ENCODE data around the gene CRACR2B.

The CRACR2B gene

DNA sequence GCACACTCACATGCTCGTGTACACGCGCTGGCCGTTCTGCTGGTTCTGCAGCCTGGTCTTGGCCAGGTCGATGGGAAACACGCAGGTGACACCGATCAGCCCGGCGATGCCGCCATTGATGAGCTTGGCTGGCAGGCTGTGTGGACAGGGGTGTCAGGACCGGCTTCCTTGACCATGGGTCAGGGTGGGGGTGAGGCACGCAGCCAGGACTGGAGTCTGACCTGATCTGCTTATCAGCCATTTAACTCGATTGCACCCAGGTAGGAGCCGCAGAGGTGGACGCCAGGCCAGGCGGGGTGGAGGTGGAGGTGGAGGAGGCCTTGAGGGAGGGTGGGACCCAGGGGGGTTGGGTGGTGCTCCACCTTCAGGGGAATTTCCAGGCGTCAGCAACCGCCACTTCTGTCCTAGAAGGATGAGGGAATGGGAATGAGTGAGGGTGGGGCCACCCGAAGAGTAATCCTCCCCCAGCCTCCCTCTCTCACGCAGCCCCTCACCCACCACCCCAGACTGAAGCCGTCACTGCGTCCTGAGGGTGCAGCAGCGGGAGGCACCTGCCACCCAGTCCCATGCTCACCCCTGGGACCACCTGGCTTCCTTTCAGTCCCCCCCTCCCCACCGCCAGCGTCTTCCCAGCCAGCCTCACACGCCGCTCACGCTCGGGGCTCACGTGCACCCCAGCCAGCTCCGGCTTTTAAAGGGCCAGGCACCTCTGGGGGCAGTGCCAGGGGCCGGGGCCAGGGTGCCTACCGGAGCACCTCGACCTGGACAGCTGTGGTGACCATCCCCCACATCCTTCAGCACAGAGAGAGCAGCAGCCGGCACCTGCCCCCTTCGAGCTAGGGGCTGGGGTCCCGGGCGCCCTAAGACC, 32.7 kb upstream of the CRACR2B start:
- no peak for DNase-seq

DNA sequence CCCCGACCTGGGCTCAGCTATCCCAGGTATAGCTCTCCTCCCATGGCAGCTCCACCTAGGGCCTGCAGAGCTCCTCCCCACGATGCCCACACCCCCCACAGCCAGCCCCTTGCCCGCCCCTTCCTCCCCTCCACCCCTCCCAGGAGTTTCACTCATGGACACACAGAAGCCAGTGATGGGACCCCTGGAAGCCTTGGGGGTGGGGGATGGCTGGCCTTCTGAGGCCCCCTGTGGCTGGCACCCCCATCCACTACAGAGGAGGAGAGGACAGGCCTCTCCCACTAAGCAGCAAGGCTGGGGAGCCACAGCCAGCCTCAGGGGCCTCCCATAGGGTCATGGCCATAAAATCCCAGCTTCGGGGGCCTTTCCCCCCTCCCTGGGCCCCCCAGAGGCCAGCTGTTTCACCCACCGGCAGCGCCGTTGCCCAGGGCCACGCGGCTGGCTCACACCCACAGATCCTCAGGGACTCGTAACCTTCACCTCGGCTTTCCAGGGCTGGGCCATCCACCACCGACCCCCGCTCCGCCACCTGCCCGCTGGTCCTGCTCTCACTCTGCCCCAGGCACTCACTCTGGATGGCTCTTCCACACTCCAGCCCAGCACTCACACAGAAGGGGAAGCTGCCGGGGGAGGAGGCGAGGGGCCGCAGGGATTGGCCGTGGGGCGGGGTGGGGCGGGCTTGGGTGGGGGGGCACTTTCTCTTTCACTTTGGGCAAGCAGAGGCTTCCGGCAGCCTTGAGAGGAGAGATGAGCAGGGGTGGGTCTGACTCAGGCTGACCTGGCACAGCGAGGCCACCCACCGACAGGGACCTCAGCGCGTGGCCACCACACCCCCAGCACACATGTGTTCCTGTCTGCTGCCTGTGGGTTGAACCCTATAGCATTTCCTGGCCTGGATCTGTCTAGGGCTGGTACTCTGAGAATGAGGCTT, 31.8 kb upstream of the CRACR2B start:
- DNase-seq: peak; percentile 70 to 79

DNA sequence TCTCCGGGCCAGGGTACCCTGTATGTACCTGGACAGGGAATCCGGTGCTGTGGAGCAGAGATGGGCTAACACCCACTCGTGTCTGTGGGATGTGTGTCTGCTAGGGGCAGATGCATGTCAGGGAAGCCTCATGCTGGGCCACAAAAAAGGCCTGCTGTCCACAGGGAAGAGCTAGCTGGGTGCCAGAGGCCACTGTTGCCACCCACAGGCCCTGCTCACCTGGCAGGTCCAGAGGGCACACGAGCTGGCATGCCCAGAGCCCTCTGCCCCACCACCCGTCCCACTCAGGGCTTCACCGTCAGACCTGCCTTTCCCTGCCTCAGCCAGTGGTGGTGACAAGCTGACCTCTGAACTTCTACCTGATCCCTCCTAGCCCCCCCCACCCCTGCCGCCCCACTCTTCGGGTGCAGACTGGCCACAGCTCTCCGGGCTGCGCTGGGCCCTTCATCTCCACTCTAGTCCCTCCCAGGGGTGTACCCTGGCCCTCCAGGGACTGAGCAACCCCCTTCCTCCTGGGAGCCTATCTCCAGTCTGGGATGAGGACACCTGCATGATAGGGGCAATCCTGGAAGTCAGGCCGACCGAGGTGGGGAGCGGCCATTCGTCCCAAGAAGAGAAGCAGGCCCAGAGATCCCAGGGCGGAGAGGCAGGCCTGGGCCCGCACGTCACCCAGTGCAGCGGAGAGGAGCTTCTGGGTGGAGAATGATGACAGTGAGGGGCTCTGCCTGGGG, 31.0 kb upstream of the CRACR2B start:
- DNase-seq: no peak

DNA sequence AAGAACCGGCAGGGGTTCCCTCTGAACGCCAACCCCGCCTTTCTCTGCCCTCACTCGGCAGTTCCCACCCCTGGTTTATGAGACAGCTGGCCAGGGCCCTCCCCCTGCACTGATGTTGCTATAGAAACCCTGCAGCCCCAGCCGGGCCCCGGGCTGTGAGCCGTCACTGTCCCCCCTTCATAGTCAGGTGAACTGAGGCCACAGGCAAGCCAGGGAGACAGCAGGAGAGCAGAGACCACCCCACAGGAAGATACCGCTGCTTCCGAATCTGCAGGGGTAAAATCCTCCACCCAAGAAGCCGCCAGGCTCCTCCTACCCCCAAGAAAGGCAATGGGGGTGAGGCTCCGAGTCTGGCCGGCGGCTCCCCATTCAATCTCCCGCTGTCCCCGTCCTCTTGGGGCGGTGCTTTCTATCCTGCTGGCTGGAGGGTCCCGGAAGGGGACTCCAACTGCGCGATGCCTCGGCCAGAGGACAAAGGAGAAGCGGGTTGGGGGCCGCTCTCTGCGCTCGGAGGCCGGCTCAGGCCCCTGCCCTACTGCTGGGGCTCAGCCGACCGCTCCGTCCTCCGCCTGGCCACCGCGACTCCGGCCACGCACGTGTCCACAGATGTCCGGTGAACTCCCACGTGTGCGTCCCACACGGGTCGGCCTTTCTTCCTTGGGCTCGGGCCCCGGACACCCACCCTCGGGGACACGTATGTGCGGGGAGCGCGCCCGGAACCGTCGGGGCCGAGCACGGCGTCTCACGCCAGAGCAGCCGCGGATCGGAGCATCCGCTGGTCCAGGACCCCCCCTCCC, 30.2 kb upstream of the CRACR2B start:
- DNase-seq: peak; percentile 50 to 55

DNA sequence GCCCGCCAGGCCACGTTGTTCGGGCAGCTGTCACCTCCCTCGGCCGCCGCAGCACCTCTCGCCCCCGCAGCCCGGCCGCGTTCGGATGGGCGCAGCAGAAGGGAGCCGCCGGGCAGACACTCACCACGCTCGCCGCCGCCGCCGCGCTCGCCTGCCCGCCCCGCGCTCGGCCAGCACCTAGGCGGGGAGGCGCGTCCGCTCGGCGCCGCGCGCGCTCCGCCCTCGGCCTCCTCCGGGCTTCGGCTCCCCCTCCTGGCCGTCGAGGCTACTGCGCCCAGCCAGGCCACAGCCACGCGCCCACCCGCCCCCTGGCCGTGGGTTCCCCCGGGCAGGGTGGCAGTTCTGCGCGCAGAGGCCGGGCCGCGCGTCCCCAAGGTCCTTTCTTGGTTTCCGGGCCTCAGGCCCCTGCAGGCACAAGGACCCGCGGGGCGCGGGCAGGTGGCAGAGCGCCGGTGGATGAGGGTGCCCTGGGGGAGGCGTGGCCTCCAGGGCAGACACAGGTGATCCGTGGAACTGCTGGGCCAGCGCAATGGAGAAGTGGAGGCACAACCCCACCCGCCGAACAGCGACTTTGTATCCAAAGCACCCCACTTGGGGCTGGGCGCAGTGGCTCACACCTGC, 29.5 kb upstream of the CRACR2B start, which contains the start of gene SLC25A22:
TSS of gene SLC25A22 (minus strand) at position 189 of the 621 bp plus-strand sequence. CDS start 3,275 bp downstream, outside the sequence.
- peak; percentile 75 to 79 for DNase-seq

DNA sequence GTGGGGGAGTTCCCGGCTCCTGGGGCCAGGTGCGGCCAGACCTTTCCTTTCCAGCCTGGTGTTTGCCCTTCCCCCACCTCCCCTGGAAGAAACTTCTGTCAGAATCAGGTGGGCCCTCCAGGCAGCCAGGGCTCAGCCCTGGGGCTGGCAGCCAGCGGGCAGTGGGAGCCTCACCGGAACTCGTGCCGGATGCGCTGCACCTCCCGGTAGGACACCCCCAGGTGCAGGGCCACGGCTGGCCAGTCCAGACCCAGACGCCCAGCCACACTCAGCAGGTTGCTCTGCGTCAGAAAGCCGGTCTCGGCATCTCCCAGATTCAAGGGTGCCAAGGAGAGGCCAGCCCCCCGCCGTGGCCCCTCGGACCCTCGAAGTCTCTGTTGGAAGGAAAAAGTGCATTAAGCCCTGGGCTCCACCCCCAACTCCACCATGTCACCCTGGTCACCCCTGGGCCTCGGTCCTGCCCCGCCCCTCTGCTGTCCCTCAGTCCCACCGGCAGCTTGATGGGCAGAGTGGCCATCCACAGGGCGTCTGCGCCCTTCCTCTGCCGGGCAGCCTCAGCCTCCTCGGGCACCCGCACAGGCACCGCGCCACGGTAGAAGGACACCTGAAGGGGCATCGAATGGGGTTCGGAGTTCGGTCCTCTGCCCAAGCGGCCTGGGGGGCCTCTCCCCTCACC, 27.9 kb upstream of the CRACR2B start:
- DNase-seq: no peak

DNA sequence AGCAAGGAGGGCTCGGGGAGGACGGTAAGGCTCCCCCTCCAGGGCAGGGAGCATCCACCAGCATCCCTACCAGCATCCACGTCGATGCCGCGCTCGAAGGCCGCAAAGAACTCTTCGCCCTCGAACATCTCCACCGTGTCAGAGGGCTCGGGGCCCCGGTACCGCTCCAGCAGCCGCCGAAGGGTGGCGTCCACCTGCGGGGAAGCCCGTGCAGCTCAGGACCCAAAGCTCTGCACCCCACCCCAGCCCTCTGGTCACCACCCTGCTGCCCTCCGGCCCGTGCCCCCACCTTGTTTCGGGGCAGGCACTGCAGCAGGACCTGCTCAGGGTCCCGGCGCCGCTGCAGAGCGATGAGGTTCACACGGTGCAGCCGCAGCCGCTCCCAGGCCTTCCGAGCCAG, 27.2 kb upstream of the CRACR2B start:
- DNase-seq: no peak

DNA sequence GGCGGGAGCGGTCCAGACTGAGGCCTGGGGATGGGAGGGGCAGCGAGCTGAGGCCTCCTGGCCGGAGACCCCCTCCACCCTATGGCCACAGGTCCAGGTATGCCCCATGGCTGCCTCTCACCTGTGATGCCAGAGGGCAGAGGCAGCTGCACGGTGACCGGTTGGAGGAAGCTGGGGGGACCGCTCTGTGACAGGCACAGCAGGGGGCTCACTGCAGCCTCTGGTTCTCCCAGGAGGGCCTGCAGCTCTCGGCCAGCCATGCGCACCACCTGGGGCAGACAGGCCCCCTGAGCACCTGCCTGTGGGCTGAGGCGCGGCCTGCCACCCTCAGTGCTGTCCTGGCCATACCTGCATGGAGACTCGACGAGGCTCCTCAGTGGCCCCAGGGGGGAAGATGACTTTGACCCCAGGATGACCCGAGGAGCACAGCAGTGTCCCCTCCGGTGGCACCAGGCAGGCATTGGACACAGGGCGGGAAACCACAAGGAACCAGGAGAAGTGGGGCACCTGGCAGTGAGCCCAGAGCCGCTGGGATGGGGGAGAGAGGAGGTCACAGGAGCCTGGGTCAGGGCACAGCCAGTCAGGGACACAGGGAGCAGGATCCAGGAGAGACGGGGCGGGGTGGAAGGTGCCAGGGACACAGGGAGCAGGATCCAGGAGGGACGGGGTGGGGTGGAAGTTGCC, 26.5 kb upstream of the CRACR2B start:
- DNase-seq: no peak

DNA sequence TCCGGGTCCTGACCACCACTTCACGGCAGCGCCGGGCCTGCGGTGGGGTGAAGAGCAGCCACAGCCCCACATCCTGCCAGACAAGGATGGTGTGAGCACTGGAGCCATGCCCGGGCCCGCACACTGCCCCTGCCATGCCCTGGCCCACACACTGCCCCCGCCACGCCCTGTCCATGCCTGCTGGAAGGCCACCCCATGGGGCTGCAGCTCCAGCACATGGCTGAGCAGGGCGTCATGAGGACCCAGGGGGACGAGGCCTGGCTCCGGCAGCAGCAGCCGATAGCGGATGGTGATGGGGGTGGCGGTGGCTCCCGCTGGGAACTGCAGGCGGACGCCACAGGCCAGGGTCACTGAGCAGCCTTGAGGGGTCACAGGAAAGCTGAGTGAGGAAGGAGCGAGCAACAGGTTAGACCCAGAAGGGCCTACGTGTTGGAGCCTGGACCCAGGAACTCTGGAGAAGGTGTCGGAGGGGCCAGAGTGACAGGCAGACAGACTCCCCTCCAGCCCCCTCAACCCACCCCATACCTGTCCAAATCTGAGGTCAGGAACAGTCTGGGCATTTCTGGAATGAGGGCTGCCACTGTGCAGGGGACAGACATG, 25.6 kb upstream of the CRACR2B start:
- no peak for DNase-seq

DNA sequence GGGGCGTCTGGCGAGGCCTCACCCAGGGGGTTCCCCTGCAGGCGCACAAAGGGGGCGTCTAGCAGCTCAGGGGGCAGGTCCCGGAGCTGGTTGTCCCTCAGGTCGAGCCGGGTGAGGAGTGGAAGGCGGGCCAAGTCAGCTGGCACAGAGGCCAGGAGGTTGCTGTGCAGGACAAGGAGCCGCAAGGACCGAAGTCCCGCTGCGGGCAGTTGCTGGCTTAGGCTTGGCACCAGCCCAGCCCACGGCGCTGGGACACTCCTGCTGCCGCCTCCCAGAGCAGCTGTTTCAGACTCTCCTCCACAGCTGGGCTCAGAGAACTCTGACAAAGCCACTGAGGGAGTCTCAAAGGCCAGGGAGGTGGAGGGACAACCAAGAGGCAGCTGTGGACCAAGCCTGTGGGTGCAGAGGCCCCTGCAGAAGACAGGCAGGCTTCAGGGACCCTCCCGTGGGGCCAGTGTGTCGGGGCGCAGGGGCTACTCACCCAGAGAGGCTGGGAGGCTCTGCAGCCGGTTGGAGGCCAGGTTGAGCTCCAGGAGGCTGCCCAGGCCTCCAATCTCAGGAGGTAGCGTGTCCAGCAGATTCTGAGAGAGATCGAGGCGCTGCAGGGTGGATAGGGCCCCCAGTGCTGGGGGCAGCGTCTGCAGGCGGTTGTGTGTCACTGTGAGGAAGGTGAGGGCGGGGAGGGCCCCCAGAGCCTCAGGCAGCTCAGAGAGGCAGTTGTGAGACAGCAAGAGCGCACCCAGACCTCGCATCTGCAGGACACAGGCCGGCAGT, 24.8 kb upstream of the CRACR2B start:
- DNase-seq: no peak

DNA sequence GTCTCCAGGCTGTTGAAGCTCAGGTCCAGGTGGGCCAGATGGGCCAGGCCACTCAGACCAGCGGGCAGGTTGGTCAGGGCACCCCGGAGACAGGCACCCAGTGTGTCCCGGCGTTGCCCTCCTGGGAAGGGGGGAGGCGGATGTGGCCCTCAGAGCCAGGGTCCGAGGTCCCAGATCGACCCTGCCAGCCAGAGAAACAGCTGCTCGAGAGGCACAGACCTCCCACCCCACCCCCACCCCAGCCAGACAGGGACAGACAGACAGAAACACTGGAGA, 24.3 kb upstream of the CRACR2B start:
- no peak for DNase-seq

DNA sequence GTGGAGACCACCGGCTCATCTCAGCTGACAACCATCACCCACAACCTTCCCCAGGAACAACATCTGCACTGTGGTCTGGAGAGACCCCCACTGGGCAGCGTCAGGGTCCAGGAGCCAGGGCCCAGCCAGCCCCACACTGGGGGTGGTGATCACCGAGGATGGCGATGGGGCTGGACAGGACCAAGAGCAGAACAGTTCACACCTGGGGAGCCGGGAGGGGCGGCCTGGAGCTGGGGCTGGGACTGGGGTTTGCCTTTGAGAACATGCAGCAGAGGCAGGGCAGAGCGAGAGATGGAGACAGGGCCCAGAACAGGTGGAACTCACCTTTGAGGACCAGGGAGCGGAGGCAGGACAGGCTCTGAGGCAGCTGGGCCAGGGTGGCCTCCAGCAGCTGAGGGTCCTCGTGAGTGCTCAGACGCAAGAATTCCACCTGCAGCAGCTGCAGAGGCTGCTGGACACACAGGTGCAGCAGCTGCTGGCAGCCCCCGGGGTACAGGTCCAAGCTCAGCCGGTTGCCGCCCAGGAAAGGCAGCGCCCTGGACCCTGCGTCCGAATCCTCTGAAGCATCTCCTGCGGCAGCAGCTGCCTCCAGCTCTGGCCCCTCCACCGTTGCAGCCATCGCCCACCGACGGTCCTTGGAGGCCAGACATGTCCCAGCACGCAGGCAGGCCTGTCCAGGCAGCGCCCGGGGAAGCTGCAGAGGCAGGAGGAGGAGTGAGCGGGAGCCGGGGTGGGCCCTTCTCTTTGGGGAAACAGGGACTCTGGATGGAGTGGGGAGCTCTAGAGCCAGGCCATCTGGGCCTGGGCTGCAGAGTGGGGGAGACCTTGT, 23.7 kb upstream of the CRACR2B start:
- DNase-seq: no peak

DNA sequence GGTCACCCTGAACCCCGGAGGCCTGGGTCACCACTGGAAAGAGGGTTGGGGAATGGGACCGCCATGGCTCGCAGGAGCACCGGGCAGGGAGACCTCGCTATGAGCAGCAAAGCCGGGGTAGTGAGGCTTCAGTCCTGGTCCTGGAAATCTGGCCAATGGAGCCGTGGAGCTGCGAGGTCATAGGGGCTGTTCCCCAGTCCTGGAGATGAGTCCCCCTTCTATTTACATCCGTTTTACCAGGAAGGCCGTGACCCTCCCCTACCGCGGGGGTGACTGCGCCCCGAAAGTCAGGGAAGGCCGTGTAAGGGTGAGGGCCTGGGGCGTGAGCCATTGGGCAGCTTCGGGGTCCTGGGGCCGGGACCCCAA, 23.1 kb upstream of the CRACR2B start:
- DNase-seq: no peak

DNA sequence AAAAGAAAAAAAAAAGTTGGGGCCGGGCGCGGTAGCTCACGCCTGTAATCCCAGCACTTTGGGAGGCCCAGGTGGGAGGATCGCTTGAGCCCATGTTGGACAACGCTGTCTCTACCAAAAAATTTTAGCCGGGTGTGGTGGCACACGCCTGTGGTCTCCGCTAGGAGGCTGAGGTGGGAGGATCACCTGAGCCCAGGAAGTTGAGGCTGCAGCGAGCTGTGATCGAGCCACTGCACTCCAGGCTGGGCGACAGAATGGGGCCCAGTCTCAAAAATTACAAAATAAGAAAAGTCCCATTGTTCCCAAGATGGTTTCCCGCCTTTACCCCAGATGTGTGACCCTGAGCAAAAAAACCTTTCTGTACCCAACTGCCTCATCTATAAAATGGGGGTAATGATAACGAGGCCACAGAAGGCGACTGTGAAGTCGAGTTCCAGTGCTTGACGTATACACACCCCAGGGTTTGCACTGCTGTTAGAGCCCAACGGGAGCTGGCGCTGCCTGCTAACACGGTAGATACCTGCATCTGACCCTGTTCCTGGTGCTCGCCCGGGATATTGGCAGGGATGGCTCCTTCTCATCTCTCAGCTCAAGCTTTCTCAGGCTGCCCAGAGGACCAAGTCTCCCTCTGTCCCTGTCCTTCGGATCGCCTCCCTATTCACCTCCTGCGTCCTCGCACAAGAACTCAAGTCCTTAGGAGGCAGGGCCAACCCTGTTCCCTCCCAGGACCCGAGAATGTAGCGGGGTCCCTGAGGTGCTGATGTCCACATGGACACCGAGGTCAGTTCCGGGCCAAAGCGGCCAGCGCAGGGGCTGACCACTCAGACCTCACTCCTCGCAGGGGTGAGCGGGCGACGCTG, 19.1 kb upstream of the CRACR2B start:
- no peak for DNase-seq

DNA sequence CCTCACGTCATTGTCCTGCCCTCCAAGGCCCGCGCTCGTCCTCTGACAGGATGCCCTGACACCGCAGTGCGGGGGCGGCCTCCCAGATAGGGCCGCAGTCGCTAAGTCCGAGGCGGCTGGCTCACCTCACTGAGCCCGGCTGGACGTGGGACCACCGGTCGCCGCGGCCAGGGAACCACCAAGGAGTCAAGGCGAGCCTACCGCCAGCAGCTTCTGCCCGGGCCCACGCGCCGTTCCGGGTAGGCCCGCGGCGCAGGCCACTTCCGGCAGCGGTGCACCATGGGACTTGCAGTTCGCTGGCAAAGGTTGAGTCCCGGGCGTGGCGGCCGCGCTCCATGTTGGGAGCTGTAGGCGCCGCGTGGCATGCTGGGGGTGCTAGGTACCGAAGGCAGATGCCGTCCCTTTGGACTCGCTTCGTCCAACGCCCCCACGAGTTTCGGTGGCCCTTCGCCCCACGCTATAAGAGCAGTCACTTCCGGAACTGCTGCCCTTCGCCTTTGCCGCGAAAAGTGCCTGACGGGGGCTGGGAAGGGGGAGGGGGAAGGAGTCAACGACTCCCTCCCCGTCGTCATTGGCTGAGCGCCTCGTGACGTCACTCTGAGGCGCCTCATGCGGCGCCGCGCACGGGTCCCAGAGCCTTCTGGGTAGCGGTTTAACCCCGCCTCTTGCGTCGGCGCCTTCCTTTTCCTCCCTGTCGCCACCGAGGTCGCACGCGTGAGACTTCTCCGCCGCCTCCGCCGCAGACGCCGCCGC, 18.3 kb upstream of the CRACR2B start, which contains the start of gene RPLP2:
TSS of gene RPLP2 (plus strand) at position 681 of the 753 bp plus-strand sequence. CDS start 268 bp downstream, outside the sequence.
- peak; percentile 96 to 97 for DNase-seq

DNA sequence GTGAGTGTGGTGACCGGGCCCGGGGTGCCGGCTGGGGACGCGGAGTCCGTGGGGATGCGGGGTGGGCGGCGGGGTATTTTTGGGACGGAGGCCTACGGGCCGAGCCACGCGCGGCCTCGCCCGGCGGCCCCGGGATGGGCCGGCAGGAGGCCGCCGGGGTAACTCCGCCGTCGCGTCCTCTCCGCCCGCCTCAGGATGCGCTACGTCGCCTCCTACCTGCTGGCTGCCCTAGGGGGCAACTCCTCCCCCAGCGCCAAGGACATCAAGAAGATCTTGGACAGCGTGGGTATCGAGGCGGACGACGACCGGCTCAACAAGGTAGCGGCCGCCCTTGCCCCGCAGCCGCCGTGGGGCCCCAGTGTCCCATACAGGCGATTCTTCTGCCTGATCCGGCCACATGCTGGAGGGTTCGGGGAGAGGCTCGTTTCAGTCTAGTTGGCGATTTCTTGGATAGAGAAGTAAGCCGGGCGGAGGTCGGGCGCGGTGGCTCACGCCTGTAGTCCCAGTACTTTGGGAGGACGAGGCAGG, 17.6 kb upstream of the CRACR2B start:
- DNase-seq: no peak
